Gastroesophageal sphincter (tissue), 3 donors: ENCODE results near the gene SCG3.

Experiments used
- EP300 ChIP-seq: sonication (generic); formaldehyde crosslinking; IDR thresholded peaks from one replicate; pipeline ENCODE4 v1.6.1; 2017; ENCODE audit warnings: antibody characterized with exemption, mild to moderate bottlenecking
- POLR2A ChIP-seq, 2 donors: fragments of 450-650 bp; IDR thresholded peaks; one replicate each; pipeline ENCODE4 v1.6.1; 2017; ENCODE audit warnings: antibody characterized with exemption in 2 of 2, mild to moderate bottlenecking in 2 of 2, moderate library complexity in 1 of 2
- POLR2AphosphoS5 ChIP-seq: sonication (generic); formaldehyde crosslinking; IDR thresholded peaks from one replicate; pipeline ENCODE4 v1.6.1; 2017; ENCODE audit warnings: antibody characterized with exemption
- TF ChIP-seq, protein P1 (sequence below), 4 experiments: fragments of 200-600 bp in 2 of 4; fragments of 450-650 bp in 2 of 4; sonication (generic) in 1 of 4; IDR thresholded peaks; one replicate each; pipeline ENCODE4 v1.5.1; 2017 to 2019; ENCODE audit warnings: antibody characterized with exemption in 4 of 4, mild to moderate bottlenecking in 2 of 4, moderate library complexity in 2 of 4

DNA sequence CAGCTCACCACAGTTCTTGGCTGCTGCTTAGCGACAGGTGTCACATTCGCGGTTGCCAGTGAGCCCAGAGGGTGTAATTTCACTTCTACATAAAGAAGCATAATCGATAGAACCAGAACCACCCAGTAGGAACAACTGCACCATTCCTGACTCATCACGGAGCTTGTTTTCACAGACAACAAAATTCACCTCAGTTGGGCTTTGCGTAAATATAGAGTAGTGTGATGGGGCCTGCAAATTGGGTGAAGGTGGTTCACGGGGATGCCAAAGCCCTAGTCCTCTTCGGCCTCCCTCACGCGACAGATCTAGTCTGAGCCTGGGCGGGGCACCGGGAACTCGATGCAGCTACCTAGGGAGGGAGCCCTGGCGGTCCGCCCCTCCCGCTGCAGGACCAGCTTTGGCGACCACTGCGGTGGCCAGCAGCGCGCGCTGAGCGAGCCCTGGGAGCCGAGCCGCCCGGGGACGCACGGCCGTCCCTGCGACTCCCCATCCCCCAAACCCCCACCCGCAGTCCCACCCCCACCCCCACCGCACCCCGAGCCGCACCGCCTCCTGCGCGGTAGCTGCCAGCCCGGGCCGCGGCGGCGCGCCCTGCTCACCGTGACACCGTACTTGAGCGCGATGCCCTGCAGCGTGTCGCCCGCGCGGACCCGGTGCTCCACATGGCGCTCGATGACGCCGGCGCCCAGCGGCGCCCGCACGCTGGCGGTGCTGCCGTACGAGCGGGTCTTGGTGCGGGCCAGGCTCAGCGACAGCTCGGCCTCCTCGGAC lies 55.6 kb downstream of the SCG3 start:
- TF ChIP-seq, protein P1, sequence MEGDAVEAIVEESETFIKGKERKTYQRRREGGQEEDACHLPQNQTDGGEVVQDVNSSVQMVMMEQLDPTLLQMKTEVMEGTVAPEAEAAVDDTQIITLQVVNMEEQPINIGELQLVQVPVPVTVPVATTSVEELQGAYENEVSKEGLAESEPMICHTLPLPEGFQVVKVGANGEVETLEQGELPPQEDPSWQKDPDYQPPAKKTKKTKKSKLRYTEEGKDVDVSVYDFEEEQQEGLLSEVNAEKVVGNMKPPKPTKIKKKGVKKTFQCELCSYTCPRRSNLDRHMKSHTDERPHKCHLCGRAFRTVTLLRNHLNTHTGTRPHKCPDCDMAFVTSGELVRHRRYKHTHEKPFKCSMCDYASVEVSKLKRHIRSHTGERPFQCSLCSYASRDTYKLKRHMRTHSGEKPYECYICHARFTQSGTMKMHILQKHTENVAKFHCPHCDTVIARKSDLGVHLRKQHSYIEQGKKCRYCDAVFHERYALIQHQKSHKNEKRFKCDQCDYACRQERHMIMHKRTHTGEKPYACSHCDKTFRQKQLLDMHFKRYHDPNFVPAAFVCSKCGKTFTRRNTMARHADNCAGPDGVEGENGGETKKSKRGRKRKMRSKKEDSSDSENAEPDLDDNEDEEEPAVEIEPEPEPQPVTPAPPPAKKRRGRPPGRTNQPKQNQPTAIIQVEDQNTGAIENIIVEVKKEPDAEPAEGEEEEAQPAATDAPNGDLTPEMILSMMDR (IDR thresholded peaks at IDR 0.05): no peak
- TF ChIP-seq EP300: no peak
- no peak for TF ChIP-seq POLR2AphosphoS5
- no peak for TF ChIP-seq POLR2A (IDR thresholded peaks at IDR 0.05)
